ENCODE results near the gene PRLR. TPM values are rescaled to one million over a fixed set of nuclear protein-coding genes. Genes with fewer than 3 reads are reported as not detected.
"Not testable (repeated sequence)": the region's sequence is repeated elsewhere in the genome, so short reads cannot be mapped to it uniquely, and the experiment has no call there.

Gene PRLR
- total RNA-seq, 1 donor from 2014 or later = 2.4 TPM

DNA sequence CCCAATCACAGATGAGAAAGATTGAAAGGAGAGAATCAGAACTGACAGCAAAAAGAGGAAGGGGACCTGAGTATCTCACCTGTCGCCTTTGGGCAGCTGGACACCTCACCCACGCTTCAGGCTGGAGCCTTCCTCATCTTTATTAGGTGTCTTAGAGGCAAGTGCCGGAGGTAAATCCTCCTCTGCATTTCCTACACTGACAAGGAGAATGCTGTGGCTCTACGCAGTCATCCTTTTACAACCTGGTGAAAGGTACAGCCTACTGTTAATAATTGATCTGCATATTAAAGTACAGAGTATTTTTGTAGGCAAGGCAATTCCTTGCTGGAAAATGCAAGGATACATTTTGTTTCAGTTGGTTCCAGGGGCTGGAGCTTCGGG, 34.8 kb downstream of the PRLR start:
- DNase-seq = no peak

DNA sequence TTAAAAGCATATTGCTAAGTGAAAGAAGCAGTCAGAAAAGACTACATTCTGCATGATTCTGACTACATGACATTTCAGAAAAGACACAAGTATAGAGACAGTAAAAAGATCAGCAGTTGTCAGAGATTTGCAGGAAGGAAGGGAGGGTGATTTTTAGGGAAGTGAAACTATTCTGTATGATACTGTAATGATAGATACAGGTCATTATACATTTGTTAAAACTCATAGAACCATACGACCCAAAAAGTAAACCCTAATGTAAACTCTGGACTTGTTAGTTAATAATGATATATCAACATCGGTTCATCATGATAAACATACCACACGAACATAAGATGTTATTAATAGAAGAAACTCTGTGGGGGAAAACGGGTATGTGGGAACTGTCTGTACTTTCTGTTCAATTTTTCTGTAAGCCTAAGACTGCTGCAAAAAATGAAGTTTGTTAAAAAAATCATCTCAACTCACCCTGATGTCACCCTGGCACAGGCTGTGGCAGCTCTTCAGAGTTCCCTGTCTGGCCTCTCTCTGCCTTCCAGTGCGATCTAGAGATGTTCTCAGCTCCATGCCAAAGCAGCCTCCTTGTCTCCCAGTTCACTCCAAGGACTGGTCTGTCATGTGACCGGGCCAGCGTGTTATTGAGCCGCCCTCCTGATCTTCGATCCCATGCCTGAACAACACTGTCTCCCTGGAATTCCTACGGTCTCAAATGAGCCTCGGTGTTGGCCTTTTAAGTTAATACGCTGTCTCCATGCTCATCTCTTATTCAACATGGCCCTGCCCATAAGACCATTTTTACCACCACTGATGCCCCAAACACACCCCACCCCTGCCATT, 35.4 kb downstream of the PRLR start:
- DNase-seq = no peak

DNA sequence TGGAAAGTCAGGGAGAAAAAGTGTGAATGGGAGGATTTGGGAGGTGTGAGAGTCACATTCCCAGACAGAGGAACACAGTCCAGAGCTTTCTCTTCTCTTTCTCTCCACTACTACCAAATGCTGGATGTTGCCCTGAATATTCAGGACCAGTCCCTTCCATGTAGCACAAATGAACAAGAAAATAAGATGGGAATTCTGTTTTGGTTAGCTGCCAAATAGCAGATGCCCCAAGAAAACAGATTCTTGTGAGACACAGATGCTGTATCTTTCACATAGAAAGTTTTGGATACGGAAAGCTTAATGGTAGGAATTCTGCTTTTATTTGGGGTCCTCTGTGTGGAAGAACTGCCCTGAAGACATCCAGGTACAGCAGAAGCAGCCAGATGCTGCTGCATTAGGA, 37.8 kb downstream of the PRLR start:
- DNase-seq = no peak

DNA sequence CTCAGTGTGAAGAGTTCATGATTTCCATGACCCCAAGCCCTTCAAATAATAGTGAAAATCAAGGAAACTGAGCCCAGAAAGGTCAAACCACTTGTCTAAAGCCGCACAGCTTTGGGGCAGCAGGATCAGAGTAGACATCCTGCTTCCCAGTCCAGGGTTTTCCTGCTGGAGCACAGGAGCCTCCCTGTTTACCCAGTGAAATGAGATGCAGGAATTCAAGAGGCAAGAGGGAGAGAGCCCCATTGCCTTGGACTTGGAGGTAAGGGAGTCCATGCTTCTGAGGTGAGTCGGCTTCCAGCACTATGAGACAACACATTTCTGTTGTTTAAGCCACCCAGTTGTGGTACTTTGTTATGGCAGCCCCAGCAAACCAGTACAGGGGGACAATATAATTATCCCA, 40.5 kb downstream of the PRLR start:
- DNase-seq = not testable (repeated sequence)

DNA sequence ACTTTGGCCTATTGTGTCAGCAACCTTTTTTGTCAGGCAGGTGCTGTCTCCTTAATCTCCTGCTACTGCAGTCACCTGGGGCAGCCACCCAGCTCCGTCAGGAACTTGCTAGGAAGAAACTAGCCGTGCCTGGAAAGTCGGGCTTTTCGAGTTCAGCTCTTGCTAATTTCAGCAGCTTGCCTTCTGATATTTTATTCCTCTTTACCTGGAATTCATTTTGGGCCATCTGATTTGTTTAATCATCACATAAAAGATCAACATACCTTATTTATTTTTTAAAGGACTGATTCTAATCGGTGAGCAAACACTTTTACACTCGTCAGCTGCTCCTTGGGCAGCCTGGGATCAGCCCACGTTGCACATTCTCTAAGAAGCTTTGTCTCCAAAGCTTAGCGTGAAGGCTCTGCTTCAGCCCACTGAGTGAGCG, 42.2 kb downstream of the PRLR start:
- DNase-seq = peak; percentile 41

DNA sequence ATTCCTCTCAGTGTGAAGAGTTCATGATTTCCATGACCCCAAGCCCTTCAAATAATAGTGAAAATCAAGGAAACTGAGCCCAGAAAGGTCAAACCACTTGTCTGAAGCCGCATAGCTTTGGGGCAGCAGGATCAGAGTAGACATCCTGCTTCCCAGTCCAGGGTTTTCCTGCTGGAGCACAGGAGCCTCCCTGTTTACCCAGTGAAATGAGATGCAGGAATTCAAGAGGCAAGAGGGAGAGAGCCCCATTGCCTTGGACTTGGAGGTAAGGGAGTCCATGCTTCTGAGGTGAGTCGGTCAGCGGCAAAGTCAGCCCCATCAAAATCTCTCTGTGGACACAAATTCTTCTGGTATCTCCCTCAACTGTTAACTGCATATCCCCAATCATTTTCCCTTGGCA, 42.7 kb downstream of the PRLR start:
- DNase-seq = not testable (repeated sequence)

DNA sequence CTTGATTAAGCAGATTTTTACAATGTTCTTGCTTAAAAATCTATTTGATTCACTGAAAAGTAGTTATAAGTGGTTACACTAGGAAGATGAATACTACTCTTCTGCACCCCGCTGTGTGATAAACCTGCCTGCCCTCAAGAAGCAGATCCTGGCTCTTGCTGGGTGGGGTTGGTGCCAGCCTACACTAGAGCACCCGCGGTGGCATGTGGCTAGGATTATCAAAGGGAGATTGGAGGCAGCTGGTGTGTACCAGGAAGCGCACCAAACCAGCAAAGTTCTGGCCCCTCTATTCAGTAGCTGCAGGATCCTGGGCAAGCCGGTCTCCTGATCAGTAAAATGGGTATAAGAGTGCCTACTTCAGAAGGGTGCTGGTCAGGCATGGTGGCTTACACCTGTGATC, 43.5 kb downstream of the PRLR start:
- no peak for DNase-seq

DNA sequence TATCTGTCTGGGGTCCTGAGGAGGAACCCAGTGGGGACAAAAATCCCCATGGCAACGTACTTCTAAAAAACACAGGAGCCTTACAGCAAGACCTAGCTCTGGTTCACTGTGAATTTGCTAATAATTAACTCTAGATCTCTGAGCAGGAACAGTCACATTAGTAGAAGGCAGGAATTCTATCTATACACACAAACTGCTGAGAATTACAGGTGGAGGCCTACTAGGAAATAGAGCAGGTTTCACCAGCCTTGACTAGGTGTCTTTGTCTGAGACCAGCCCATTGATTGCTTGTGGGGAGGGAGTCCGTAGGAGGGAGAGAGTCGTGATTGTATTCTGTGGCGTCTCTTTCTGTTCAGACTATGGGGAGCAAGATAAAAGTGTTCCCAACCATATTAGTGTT, 44.8 kb downstream of the PRLR start:
- DNase-seq = no peak

DNA sequence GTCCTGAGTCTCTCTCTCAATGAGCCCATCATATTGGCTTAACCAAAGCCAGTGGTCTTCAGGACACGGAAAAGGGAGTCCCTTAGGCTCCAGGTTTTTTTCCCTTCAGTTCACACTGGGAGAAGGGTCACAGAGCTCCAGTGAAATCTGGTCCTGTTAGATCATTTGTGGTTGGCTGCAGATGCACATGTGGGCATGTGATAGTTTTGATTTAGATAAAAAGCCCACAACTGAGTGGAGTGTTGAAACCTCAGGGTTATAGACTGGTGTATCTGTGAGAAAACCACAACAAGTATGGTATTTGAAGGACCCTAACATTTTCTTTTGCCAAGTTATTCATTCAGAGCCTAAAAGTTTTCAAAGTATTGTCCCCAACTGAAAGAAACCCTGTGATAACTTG, 46.7 kb downstream of the PRLR start:
- DNase-seq = no peak

DNA sequence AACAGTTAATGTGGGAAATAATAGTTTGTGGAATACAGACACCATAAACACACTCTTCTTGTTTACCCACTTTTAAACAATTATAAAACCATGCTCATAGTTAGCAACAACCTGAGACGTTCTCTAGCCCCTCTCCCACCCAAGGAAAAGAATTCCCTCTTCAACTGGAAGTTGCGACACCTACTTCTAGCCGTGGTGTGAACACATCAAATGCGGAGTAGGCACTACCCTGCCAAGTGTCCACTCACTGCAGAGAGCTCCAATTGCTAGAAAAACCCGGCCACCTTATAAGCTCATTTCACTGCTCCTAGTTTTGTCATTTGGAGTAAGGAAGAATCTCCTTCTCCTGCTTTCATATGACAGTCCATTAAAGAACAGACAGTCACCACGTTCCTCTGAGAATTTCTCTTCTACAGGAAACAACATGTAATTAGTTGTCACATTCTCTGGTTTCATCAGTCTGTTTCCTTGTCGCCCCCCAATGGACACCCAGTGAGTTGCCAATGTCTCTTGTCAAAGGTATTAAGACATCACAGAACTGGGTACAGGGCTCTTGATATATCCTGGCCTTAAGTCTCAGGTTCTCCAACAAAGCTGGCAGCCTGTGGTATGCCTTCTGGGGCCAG, 47.3 kb downstream of the PRLR start:
- DNase-seq = peak; percentile 48

DNA sequence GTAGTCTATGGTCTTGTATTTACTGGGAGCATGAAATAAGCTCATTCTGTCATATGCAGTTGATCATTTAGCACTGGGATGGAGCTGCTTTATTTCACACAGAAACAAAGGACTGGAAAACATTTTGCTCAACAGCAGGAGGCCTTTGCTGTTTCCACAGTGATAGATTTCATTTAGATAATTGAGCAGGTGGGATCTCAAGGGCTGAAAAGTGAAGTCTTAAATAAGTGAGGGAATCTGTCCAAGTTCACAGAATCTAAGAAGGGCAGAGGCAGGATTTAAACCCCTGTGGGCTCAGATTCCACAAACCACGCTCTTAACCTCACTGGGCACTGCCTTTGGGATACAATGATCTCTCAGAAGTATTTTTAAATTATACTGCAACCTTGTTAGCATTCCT, 47.8 kb downstream of the PRLR start:
- peak; percentile 37 for DNase-seq

DNA sequence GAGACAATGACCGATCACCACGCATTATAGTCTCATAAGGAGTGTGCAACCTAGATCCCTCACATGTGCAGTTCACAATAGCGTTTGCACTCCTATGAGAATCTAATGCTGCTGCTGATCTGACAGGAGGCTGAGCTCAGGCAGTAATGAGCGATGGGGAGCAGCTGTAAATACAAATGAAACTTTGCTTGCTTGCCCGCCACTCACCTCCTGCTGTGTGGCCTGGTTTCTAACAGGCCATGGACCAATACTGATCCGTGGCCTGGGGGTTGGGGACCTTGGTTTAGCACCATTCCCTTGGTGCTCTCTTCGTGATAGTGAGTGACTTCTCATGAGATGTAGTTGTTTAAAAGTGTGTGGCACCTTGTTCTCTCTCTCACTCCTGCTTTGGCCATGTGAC, 50.2 kb downstream of the PRLR start:
- DNase-seq = no peak

DNA sequence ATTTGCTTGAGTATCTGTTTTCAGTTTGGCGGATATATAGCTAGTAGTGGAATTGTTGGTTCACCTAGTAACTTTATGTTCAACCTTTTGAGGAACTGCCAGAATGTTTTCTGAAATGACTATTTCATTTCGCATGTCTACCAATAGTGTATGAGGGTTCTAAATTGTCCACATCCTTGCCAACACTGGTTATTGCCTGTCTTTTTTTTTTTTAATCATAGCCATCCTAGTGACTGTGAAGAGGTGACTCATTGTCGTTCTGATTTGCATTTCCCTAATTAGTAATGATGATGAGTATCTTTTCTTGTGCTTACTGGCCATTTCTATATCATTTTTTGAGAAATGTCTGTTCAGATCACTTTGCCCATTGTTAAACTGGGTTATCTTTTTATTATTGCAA, 52.5 kb downstream of the PRLR start:
- no peak for DNase-seq

DNA sequence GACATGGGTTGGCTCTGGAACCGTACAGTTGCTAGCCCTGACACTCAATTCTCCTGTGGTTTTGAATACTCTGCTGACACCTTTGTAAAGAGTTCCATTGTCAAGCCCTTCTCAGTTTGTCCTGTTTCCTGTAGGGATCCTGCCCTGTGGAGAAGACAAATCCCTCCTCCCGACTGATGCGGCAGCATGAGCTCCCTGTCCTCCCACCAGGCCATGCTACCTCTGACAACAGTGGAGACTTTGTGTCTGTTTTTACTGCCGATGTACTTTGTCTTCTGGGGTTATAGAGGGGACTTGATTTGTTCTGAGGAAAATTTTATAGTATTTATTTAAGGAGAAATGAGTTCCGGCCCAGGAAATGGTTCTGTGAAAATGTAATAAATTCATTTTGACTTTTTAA, 57.8 kb downstream of the PRLR start:
- DNase-seq = no peak

DNA sequence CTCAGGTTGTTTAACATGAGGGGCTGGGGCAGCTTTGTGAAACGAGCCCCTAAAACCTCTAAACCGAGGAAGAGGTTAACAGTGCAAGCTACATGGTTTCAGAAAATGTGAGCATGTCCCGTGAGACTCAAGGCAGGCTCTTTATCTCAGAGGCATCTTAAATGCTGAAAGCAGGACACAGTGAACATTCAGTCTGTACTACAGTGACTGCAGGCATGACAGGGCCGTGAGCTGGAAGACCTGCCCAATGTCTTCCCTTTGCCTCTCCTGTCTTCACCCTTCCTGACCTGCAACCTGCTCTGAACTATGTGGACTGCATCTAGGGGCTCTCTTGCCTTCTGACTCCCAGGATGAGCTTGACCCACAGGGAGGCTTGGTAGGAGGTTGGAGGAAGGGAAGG, 58.3 kb downstream of the PRLR start:
- DNase-seq = no peak

DNA sequence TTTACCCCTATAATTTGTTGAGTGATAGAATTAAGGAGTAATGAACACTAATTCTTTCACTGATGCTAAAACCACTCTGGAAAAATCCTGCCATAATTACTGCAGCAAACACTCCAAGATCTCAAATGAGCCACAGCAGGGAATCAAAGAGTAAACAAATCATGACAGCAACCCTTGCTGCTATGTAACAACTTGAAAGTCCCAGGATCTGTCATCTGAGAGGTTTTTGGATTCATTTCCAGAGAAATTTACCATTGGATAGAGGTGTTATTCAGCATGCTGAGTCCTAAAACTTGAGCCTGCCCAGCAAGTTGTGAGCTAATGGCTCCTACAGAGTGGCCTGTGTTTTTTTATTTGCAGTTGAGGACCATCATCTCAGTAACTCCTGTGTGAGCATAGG, 59.2 kb downstream of the PRLR start:
- peak; percentile 36 for DNase-seq

DNA sequence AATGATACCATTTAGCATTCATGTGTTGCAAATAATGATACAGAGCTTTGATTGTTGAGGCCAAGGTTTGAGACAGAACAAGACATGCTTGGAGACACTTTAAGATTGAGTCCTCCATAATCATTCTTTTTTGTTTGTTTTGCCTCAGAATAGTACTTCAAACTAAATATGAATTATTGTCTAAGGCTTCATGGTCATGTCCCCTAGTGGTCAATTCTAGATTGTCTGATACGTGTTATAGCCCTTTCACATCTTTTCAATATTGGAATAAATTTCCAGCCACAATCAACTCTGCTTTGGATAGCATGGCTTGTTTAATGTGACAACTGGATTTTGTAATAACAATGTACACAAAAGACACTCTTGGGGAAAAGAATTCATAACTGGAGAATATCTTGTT, 64.2 kb downstream of the PRLR start:
- no peak for DNase-seq

DNA sequence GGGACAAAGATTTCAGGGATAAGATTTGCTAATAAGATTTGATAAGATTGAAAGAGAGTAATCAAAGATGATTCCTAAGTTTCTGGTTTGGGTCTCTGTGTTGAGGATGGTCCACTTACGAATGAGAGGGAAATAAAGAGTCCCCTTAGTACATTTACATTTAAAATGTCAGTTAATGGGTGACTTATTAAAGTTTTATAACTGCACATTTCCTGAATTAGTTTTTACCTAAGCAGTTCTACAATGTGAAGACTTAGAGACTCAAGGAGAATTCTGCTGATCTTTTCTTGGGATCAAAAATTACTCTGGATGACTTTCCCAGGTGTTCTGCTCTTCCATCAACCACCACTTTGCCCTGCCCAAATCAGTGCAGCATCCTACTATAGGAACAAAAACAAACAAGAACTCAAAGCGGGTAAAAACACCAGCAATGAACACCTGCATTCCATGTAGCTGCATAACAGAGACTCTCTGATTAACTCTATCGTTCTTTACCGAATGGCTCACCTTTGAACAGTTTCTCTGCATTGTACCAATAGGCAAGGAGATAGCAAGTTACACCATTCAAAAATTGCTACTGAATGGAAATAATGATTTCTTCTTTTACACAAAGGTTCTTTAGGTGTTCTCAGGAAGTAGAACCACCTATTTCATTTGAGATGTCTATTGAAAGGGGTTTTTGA, 65.3 kb downstream of the PRLR start:
- no peak for DNase-seq

DNA sequence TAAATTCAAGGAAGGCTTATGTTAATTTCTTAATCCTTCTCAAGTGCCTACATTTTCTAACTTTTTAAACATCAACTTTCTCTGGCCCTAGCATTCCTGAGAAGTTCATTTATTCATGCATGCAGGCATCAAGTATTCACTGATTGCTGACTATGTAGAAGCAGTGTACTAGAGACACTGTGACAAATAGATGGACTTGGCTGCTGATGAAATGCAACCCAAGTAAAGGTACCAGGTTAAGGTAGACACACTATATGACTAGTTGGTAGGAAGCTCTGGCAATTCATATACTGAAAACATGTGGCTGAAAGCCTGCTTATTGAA, 66.6 kb downstream of the PRLR start:
- DNase-seq = no peak

DNA sequence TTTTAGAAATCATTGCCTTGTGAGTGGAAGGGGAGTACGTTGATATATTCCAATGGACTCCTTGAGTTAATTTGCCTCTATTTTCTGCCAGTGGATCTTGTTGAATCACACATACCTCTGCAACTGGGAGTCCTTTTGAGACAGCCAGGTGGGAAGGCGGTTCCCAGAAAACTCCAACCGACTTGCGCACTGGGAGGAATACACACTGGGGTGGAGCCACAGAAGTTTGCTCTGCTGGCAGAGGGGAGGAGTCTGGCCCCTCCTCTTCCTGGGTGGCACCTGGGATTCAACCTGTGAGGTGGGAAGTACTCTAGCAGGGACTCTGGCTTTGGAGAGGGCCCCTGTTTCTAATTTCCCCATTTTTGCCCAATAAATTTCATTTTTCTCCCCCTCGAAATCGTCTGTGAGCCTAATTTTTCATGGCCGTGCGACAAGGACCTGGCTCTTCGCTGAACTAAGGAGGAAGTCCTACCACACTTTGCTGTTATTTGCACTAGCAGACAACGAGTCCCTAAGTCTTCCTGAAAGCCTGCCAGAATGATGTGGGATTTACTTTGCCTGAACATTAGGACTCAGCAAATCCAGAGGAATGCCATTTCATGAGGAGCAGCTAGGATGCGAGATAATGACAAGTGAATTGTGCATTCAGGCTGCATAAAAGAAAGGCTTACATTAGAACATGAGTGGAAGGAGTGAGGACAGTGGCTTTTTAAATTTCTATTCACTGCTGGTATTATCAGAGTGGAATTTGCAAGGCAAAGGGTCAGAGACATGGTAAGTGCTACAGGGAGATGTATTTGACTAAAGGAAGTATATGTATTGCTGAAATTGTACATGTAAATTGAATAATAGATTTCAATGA, 67.2 kb downstream of the PRLR start:
- DNase-seq = no peak

DNA sequence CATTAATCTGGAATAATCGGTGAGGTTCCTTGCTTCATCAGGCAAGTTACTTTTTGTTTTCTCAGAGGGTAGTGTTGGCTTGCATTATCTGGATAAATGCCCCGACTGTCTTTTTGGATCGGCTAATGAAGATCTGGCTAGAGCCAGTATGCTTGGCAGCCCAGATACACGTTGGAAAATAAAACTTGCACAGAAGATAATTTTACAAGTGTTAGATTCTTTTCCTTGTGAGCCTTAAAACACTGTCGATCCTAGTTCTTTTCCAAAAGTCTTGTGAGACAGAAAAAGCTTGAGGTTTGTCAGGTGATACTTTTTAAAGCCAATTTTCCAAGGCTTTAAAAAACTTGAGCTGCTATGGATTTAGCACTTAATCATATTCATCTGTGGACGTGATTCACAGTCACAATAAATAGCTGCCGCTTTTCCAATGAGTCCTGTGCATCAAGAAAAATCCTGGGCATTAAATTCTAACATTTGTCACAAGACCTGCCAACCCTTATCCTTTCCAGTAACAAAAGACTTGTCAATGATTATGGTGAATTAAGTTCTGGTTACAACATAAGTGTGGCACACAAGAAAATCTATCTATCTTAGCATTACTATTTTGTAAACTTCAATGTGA, 68.5 kb downstream of the PRLR start:
- peak; percentile 74 for DNase-seq

DNA sequence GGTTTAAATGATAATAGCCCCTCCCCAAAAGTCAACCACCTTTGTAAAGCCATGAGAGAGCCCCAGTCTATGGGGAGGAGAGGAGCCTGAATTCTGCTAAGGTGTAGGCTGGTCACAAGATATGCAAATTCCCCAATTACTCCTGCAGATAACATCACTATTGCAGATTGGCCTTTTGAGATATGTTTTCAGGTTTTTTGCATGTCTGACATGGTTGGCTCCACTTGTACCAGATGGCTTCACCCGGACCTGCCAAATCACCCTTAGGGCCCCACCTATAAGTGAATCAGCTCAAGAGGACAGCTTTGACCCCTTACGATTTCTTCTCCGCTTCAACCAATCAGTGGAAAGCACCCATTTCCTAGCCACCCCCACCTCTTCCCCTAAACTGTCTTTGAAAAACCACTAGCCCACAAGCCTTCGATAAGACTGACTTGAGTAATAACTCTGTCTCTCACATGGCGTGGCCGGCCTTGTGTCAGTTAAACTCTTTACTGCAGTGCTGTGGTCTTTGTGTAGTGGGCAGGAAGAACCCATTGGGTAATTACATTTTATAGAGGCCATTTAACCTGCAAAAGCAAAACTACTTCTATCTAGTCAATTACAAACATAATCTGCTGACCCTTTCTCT, 69.7 kb downstream of the PRLR start:
- no peak for DNase-seq

Data from tongue (tissue), 2 donors.